ENCODE results near the gene VSIG10L2. TPM values are rescaled to one million over a fixed set of nuclear protein-coding genes. Genes with fewer than 3 reads are reported as not detected.

The VSIG10L2 gene
- total and polyA plus RNA-seq, 4 donors: 0.09 to 0.72 TPM; not detected in 2

DNA sequence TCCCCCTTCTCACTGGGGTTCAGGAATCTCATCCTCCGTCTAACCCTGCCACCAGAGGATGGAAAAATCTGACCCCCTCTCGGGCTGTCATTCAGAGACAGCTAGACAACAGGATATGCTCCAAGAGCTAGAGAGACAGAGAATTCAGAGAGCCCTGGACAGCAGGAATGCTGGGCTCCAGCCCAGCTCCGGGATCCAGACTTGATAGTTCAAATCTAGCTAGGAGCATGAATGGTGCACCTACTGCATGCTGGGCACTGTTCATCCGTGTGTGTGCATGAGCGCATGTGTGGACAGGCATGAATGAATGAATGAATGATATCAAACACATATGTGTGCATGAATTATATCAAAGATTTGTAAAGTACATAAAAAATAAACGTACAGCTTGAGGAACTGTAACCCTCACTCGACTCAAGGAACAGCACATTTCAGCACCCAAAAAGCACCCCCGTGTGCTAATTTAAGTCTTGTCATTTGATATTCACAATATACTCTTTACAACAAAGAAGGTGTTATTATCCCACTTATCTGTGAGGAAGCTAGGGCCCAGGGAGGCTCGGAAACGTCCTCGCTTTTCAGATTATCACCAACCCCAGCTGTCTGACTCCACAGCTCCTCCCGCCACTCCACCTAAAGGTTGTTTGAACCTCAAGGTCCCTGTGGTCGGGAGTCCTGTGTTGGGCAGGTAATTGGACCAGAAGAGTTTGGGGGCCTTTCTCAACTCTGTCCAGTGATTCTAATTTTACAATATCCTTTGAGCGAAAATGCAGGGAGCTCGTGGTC, 640 bp upstream of the VSIG10L2 start:
- Histone ChIP-seq H3K36me3 (ENCODE audit: control insufficient read depth, insufficient read depth, low read length) (peaks cover 11% of the 10 kb centered on the region), H3K27me3 (ENCODE audit: control insufficient read depth, insufficient read depth, low read length) (peaks cover 6% of the 10 kb centered on the region), H3K4me3 (ENCODE audit: low read depth, low read length) (no peak overlapping the region), H3K9me3 (ENCODE audit: control insufficient read depth, insufficient read depth, low read length) (no peaks in the 10 kb centered on the region), H3K4me1 (ENCODE audit: control insufficient read depth, insufficient read depth, low read length) (peaks cover 11% of the 10 kb centered on the region), H3K27ac (ENCODE audit: low read depth, low read length) (no peak overlapping the region)
- WGBS (ENCODE audit: insufficient coverage): 76% methylated on average over 3 of the region's 15 CpGs
- no peak for DNase-seq (ENCODE audit: low read depth in 4 of 6, low spot score in 6 of 6)

GRCh38 chr11:125946712-125947418, 1.0 kb downstream of the VSIG10L2 start:
- H3K36me3 ChIP-seq (ENCODE audit: control insufficient read depth, insufficient read depth, low read length): peaks cover 19% of the 10 kb centered on the region
- H3K27me3 ChIP-seq (ENCODE audit: control insufficient read depth, insufficient read depth, low read length): peaks cover 2% of the 10 kb centered on the region
- H3K4me3 ChIP-seq (ENCODE audit: low read depth, low read length): no peak overlapping the region
- no peak for DNase-seq (ENCODE audit: low read depth in 4 of 6, low spot score in 6 of 6)
- H3K27ac ChIP-seq (ENCODE audit: low read depth, low read length): no peak overlapping the region
- H3K9me3 ChIP-seq (ENCODE audit: control insufficient read depth, insufficient read depth, low read length): no peaks in the 10 kb centered on the region
- H3K4me1 ChIP-seq (ENCODE audit: control insufficient read depth, insufficient read depth, low read length): peaks cover 12% of the 10 kb centered on the region
- 96% methylated on average over 8 of the region's 14 CpGs for WGBS (ENCODE audit: insufficient coverage)

- no peak for DNase-seq (ENCODE audit: low read depth in 4 of 6, low spot score in 6 of 6)
- no peak overlapping the region for H3K4me3 ChIP-seq (ENCODE audit: low read depth, low read length)
- peaks cover 9% of the 10 kb centered on the region for H3K4me1 ChIP-seq (ENCODE audit: control insufficient read depth, insufficient read depth, low read length)
- 89% methylated on average over 24 of the region's 24 CpGs for WGBS (ENCODE audit: insufficient coverage)
- H3K36me3 ChIP-seq (ENCODE audit: control insufficient read depth, insufficient read depth, low read length): peaks cover 19% of the 10 kb centered on the region
- H3K9me3 ChIP-seq (ENCODE audit: control insufficient read depth, insufficient read depth, low read length): no peaks in the 10 kb centered on the region
- no peaks in the 10 kb centered on the region for H3K27me3 ChIP-seq (ENCODE audit: control insufficient read depth, insufficient read depth, low read length)
- no peak overlapping the region for H3K27ac ChIP-seq (ENCODE audit: low read depth, low read length)
Observed at GRCh38 chr11:125947419-125948277, 1.8 kb downstream of the VSIG10L2 start.

DNA sequence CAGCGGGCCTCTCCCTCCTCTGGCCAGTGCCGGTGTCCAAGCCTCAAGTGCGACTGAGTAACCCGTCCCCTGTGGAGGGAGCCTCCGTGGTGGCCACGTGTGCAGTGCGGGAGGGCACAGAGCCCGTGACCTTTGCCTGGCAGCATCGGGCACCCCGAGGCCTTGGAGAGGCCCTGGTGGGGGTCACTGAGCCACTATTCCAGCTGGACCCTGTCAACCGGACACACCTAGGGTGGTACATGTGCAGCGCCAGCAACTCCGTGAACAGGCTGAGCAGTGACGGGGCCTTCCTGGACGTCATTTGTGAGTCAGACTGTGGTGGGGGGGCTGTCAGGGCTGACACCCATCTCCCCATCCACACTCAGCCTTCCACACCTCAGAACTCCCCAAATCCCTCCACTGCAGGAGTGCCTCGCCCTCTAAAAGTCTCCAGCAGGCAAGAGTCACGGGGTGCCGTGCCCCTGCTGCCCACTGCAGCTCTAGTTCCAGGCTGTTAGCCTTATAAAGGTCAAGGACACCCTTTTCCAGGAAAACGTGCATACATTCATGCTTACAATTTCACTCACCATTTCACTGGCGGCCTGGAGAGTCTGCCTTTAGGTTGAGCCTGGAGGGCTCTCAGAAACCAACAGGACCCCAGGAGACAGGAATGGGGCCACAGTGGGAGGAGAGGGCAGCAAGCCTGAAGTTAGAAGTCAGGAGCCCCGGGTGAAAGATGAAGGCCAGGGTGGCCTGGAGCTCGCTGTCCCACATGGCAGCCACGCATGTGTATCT, 2.6 kb downstream of the VSIG10L2 start:
- Histone ChIP-seq H3K27ac (ENCODE audit: low read depth, low read length) (no peak overlapping the region), H3K36me3 (ENCODE audit: control insufficient read depth, insufficient read depth, low read length) (peaks cover 22% of the 10 kb centered on the region), H3K4me3 (ENCODE audit: low read depth, low read length) (no peak overlapping the region), H3K27me3 (ENCODE audit: control insufficient read depth, insufficient read depth, low read length) (no peaks in the 10 kb centered on the region), H3K4me1 (ENCODE audit: control insufficient read depth, insufficient read depth, low read length) (peaks cover 17% of the 10 kb centered on the region), H3K9me3 (ENCODE audit: control insufficient read depth, insufficient read depth, low read length) (no peaks in the 10 kb centered on the region)
- no peak for DNase-seq (ENCODE audit: low read depth in 4 of 6, low spot score in 6 of 6)
- WGBS (ENCODE audit: insufficient coverage): 81% methylated on average over 19 of the region's 23 CpGs

- no peak overlapping the region for H3K4me3 ChIP-seq (ENCODE audit: low read depth, low read length)
Observed at GRCh38 chr11:125949271-125950177, 3.7 kb downstream of the VSIG10L2 start.

DNA sequence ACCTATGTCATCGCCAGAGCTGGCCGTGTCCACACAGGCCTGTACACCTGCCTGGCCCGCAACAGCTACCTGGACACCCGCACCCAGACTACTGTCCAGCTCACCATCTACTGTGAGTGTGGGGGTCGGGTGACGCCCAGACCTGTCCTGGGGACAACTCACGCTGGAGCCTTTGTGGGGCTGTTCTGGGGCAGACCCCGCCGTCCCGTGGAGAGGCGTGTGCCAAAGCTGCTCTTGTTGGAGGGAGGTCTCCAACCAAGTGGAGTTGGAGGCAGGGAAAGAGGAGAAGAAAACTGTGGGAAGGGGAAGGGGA, 4.3 kb downstream of the VSIG10L2 start:
- 91% methylated on average over 10 of the region's 11 CpGs for WGBS (ENCODE audit: insufficient coverage)
- H3K36me3 ChIP-seq (ENCODE audit: control insufficient read depth, insufficient read depth, low read length): peaks cover 31% of the 10 kb centered on the region
- DNase-seq (ENCODE audit: low read depth in 4 of 6, low spot score in 6 of 6): no peak
- no peak overlapping the region for H3K4me3 ChIP-seq (ENCODE audit: low read depth, low read length)
- H3K27ac ChIP-seq (ENCODE audit: low read depth, low read length): no peak overlapping the region
- peaks cover 19% of the 10 kb centered on the region for H3K4me1 ChIP-seq (ENCODE audit: control insufficient read depth, insufficient read depth, low read length)
- H3K27me3 ChIP-seq (ENCODE audit: control insufficient read depth, insufficient read depth, low read length): no peaks in the 10 kb centered on the region
- no peaks in the 10 kb centered on the region for H3K9me3 ChIP-seq (ENCODE audit: control insufficient read depth, insufficient read depth, low read length)

More at GRCh38 chr11:125949271-125950177, 3.7 kb downstream of the VSIG10L2 start:
- no peaks in the 10 kb centered on the region for H3K27me3 ChIP-seq (ENCODE audit: control insufficient read depth, insufficient read depth, low read length)
- DNase-seq (ENCODE audit: low read depth in 4 of 6, low spot score in 6 of 6): no peak
- H3K9me3 ChIP-seq (ENCODE audit: control insufficient read depth, insufficient read depth, low read length): no peaks in the 10 kb centered on the region
- 93% methylated on average over 18 of the region's 22 CpGs for WGBS (ENCODE audit: insufficient coverage)
- no peak overlapping the region for H3K27ac ChIP-seq (ENCODE audit: low read depth, low read length)
- peaks cover 27% of the 10 kb centered on the region for H3K36me3 ChIP-seq (ENCODE audit: control insufficient read depth, insufficient read depth, low read length)
- H3K4me1 ChIP-seq (ENCODE audit: control insufficient read depth, insufficient read depth, low read length): peaks cover 19% of the 10 kb centered on the region

- DNase-seq (ENCODE audit: low read depth in 4 of 6, low spot score in 6 of 6): peak in 1 of 6 donors; percentile 67
Observed at GRCh38 chr11:125950696-125951651, 5.1 kb downstream of the VSIG10L2 start.

GRCh38 chr11:125951731-125952130, 5.9 kb downstream of the VSIG10L2 start:
- H3K4me3 ChIP-seq (ENCODE audit: low read depth, low read length): no peak overlapping the region
- 64% methylated on average over 10 of the region's 11 CpGs for WGBS (ENCODE audit: insufficient coverage)
- H3K9me3 ChIP-seq (ENCODE audit: control insufficient read depth, insufficient read depth, low read length): no peaks in the 10 kb centered on the region
- peaks cover 38% of the 10 kb centered on the region for H3K36me3 ChIP-seq (ENCODE audit: control insufficient read depth, insufficient read depth, low read length)
- peaks cover 22% of the 10 kb centered on the region for H3K4me1 ChIP-seq (ENCODE audit: control insufficient read depth, insufficient read depth, low read length)
- no peaks in the 10 kb centered on the region for H3K27me3 ChIP-seq (ENCODE audit: control insufficient read depth, insufficient read depth, low read length)
- no peak overlapping the region for H3K27ac ChIP-seq (ENCODE audit: low read depth, low read length)
- no peak for DNase-seq (ENCODE audit: low read depth in 4 of 6, low spot score in 6 of 6)

More at GRCh38 chr11:125950696-125951651, 5.1 kb downstream of the VSIG10L2 start:
- H3K9me3 ChIP-seq (ENCODE audit: control insufficient read depth, insufficient read depth, low read length): no peaks in the 10 kb centered on the region
- no peak overlapping the region for H3K4me3 ChIP-seq (ENCODE audit: low read depth, low read length)
- H3K27me3 ChIP-seq (ENCODE audit: control insufficient read depth, insufficient read depth, low read length): no peaks in the 10 kb centered on the region
- 83% methylated on average over 12 of the region's 15 CpGs for WGBS (ENCODE audit: insufficient coverage)
- peaks cover 19% of the 10 kb centered on the region for H3K4me1 ChIP-seq (ENCODE audit: control insufficient read depth, insufficient read depth, low read length)
- H3K36me3 ChIP-seq (ENCODE audit: control insufficient read depth, insufficient read depth, low read length): peaks cover 32% of the 10 kb centered on the region
- H3K27ac ChIP-seq (ENCODE audit: low read depth, low read length): no peak overlapping the region

Measured in spinal cord (tissue), 10 donors.